H4 (cell line): ENCODE data around the gene TTC9C. TPM values are rescaled to one million over a fixed set of nuclear protein-coding genes. Genes with fewer than 3 reads are reported as not detected.
"Not testable (repeated sequence)": the region's sequence is repeated elsewhere in the genome, so short reads cannot be mapped to it uniquely, and the experiment has no call there.

Experiments
- DNase-seq: peaks from one replicate; pipeline ENCODE4 v3.0.0-alpha.2; 2015; ENCODE audit warnings: low spot score
- total RNA-seq: library from RNA; depleted of rRNA; stranded (reverse); fragments of >200 nt; shearing (Covaris generic); gene quantifications from 2 replicates; pipeline ENCODE4 v1.2.3, GENCODE V29; 2014; rRNA removed

TTC9C gene, protein sequence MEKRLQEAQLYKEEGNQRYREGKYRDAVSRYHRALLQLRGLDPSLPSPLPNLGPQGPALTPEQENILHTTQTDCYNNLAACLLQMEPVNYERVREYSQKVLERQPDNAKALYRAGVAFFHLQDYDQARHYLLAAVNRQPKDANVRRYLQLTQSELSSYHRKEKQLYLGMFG
- 35.0 and 46.9 TPM in 2 replicates for total RNA-seq

DNA sequence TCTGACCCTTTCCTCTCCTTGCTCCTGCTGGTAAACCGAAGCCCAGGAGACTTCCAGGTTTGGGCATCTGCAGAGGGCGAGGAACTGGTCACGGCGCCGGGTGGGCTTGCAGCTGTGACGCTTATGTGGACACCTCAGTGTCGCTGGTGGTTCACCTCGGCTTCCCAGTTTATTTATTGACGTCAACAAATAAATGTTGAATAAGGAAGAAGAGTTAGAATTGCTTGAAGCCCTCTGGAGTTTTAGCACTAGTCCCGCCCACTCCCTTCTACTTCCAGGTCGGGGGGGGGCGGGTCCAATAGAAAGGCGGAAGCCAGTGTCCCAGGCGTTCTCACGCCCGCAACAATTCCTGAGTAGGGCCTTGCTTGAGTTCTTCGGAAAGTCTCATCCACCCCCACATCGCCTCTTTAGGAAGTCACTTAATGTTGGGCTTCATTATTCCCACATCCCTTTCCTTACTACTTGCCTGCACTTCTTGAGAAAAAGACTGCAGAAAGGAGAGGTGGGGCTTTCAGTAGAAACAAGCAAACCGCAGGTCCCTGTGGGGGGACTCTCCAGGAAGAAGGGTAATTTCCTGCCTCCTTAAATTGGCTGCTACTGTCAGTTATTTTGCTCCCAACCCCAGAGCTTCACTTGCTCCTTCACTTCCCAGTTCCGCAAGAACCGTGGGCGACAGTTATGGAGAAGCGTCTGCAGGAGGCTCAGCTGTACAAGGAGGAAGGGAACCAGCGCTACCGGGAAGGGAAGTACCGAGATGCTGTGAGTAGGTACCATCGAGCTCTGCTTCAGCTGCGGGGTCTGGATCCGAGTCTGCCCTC is at the start of gene TTC9C:
Gene TTC9C (plus strand): TSS at position 316 of the 818 bp plus-strand sequence. CDS start 363 bp downstream, at position 679.
- peak; percentile 84 for DNase-seq

DNA sequence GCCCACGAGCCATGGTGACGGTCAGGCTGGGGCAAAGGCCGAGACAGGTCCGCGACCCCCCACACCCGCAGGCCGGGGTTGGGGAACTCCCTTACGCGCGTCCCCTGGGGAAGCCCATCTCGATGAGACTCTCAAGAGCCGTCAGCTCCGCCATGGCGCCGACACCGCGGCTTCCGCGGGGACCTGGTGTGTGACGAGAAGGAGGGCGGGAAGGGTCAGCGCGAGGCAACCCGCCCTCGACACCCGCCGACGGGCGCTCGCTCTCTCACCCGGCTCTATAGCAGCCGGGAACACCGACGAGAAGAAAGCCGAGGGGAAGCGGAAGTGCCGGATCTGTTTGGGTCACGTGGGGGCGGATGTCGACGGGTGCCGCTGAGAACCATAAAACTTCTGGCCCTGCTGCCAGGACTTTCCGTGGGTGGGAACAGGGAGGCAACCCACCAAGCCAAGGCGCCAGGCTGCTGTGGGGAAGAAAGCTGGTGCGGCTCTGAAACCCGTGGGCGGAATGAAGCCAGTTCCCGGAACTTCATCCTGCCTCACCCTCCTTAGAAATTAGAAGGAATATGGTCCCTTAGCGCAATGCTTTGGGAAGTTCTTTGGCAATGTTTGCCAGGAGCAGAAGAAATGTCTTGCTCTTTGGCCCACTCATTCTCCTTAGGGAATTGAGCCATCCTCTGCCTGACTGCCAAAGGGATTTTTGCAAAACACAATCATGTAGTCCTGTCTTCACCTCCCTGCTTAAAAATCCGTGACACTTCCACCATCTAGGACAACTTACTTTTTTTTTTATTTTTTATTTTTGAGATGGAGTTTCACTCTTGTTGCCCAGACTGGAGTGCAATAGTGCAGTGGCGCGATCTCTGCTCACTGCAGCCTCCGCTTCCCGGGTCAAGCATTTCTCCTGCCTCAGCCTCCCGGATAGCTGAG is 49.3 kb upstream of the TTC9C start, which contains the start of gene UBXN1:
Gene UBXN1 (minus strand): TSS at position 304 of the 927 bp plus-strand sequence. CDS start 150 bp downstream, at position 154.
- DNase-seq: peak; percentile 82

DNA sequence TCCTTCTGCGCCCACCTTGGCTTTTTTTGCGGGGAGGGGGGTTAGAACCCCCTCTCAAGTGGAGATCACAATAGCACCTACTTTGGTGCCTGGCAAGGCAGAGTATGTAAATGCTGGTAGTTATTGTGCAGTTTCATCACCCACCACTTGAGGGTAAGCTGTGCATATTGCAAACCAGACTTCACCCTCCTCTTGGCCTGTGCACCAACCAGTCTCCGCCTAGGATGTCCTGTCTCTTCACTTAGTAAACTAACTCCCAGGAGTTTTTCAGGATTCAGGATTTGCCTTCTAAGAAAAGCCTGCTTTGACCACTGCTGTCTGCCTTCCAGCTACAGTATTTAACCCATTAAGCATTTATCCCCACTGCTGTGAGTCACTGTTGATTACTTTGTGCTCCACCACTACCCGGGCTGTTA is 47.5 kb upstream of the TTC9C start:
- DNase-seq: peak; percentile 62

DNA sequence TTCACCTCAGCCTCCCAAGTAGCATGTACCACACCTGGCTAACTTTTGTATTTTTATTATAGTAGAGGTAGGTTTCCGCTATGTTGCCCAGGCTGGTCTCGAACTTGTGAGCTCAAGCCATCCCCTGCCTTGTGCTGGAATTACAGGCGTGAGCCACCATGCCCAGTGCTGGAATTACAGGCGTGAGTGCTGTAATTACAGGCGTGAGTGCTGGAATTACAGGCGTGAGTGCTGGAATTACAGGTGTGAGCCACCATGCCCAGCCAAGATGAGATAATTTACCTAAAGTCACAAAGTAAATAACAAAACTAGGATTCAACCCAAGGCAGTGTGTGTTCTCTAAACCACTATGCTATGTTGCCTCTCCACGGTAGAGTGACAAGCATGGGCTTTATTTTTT is 45.8 kb upstream of the TTC9C start:
- DNase-seq: no peak

- DNase-seq: no peak
Measured at GRCh38 chr11:62687508-62688396, 40.5 kb upstream of the TTC9C start.

DNA sequence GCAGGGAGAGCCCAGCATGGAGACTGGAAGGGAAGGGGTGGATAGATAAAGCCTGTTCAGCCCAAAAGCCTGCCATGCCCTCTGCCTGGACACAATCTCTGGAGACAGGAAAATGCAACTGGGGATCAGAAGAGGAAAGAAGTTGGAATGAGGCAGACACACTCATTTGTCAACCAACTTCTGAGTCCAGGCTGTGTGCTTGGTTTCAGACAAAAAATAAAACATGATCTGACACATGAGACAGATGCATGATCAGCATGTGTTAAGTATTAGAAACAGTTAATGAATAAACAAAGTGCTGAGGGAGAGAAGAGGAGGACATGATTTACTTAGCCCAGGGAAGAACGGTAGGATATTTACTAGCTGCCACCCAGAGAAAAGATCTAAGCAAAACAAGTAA is 39.8 kb upstream of the TTC9C start:
- no peak for DNase-seq

- no peak for DNase-seq
Measured at GRCh38 chr11:62689421-62690183, 38.7 kb upstream of the TTC9C start, which contains the start of gene LRRN4CL. TSS of gene LRRN4CL (minus strand) at chr11:62689530. CDS start at chr11:62688508, 1,022 bp downstream.

- DNase-seq: not testable (repeated sequence)
Measured at GRCh38 chr11:62693624-62694023, 34.7 kb upstream of the TTC9C start.

DNA sequence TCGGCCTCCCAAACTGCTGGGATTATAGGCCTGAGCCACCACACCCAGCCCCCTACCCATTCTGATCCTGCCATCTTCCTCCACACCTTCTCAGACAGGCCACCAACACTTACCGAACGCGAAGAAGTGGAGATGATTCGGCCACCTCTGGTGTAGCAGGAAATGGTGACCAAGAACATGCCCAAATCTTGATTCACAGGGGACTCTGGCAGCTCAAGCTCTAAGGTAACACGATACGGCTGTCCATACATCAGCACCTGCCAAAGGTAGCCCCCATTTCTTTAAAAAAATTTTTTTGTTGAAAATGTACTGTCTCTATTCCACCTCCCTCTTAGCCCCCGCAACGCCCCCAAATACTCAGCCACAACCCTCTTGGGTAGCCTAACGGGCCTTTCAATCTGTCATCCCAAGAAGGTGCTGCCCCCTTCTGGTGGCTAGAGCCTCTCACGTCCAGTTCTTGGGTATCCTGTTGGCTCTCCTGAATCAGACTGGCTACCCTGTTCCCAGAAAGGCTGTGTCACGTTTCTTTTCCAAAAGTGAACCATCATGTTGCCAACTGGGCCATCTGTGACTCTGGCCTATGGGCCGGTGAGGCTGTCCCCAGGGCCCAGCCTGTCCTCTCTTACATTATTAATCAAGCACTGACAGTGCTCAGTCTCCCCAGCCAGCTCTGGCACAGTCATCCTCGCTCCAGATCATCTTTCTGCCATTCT is 33.7 kb upstream of the TTC9C start:
- peak; percentile 70 for DNase-seq

DNA sequence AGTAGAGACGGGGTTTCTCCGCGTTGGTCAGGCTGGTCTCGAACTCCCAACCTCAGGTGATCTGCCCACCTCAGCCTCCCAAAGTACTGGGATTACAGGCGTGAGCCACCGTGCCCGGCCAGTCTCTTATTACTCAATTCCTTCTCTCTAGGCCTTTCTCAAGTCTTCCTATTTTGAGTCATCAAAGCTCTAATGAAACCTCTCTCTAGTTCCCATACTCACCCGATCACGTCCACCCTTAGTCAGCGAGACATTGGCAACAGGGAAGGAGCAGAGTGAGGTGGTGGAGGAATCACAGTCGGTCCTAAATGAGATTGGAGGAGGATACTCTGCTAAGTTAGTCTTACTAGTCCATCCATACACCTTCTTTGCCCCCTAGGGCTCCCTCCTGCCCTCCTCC is 26.0 kb upstream of the TTC9C start:
- no peak for DNase-seq

- not testable (repeated sequence) for DNase-seq
Measured at GRCh38 chr11:62703921-62704320, 24.4 kb upstream of the TTC9C start.

DNA sequence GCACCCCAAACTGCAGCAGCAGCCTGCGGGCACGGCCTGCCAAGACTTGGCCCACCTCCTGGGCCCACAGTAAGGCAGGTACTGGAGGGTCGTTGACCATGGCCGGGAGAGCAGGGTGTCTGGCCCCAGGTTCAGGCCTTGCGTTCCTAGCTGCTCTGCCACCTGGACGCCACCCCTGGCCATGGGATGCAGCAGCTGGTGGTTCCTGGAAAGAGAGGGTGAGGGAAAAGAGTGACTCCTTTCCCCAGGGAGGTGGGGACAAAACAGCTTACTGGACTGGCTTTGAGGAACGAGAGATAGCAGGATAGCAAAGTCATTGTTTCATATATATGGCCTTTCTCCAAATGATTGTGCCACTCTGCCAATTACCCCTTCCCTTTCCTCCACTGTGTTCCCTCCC is 22.9 kb upstream of the TTC9C start:
- DNase-seq: peak; percentile 28

- peak; percentile 86 for DNase-seq
Measured at GRCh38 chr11:62705880-62706849, 22.1 kb upstream of the TTC9C start.

GRCh38 chr11:62706850-62707247 is 21.4 kb upstream of the TTC9C start:
- DNase-seq: no peak

GRCh38 chr11:62707277-62707861 is 20.9 kb upstream of the TTC9C start, which contains the start of the genes BSCL2 and GNG3:
TSS of gene BSCL2 (minus strand) at chr11:62707424. CDS start at chr11:62707195, 229 bp downstream.
TSS of gene GNG3 (plus strand) at chr11:62707676. CDS start at chr11:62708296, 620 bp downstream.
- no peak for DNase-seq

DNA sequence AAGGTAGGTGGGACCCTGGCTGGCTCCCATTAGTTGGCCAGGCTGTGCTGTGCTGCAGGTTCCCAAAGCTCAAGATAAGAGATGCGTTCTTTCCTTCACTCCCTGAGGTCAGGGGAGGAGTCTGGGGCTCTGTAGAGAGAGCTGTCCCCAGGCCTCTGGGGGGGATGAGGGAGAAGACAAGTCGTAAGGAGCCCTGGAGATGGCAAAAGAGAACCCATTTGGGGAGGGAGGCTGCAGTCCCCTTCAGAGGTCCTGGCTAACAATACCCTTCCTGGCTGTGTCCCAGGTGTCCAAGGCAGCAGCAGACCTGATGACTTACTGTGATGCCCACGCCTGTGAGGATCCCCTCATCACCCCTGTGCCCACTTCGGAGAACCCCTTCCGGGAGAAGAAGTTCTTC is 19.9 kb upstream of the TTC9C start:
- DNase-seq: no peak

DNA sequence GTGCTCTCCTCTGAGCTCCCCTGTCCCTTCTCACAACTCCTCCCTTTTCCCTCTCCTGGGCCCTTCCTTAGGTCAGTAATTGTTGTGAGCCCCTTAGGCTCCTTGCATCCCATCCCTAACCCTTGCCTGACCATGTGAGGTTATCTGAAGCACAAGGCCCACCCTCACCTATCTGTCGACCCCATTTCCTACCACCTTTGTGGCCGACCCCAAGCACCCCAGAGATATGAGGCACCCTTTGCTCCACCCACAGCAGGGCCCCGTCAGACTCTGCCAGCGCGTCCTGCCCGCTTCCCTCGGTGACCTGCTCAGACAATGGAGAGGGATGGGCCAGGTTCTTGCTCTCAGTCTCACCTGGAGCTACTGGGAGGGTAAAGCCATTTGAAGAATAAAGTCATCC is 19.5 kb upstream of the TTC9C start:
- no peak for DNase-seq
